HEK293 (cell line): ENCODE results near the gene IL9.

Experiments
- KLF1 ChIP-seq: fragments of 450-650 bp; formaldehyde crosslinking; IDR thresholded peaks from 2 replicates; pipeline ENCODE4 v1.5.1; 2016; ENCODE audit warnings: missing biosample characterization, missing genetic modification characterization
- KLF8 ChIP-seq: fragments of 450-650 bp; formaldehyde crosslinking; IDR thresholded peaks from 2 replicates; pipeline ENCODE4 v1.5.1; 2016; ENCODE audit warnings: missing biosample characterization, missing genetic modification characterization
- SP2 ChIP-seq: fragments of 450-650 bp; formaldehyde crosslinking; IDR thresholded peaks from 2 replicates; pipeline ENCODE4 v1.5.1; 2016; ENCODE audit warnings: missing biosample characterization, missing genetic modification characterization
- SP7 ChIP-seq: fragments of 450-650 bp; formaldehyde crosslinking; IDR thresholded peaks from 2 replicates; pipeline ENCODE4 v1.5.1; 2016; ENCODE audit warnings: missing biosample characterization, missing genetic modification characterization
- ZBTB17 ChIP-seq: fragments of 450-650 bp; formaldehyde crosslinking; IDR thresholded peaks from 2 replicates; pipeline ENCODE4 v1.5.1; 2016; ENCODE audit warnings: missing biosample characterization, missing genetic modification characterization
- ZEB2 ChIP-seq: fragments of 450-650 bp; formaldehyde crosslinking; IDR thresholded peaks from 2 replicates; pipeline ENCODE4 v1.5.1; 2016; ENCODE audit warnings: missing biosample characterization, missing genetic modification characterization
- ZNF2 ChIP-seq: fragments of 450-650 bp; formaldehyde crosslinking; IDR thresholded peaks from 2 replicates; pipeline ENCODE4 v1.5.1; 2016; ENCODE audit warnings: missing biosample characterization, missing genetic modification characterization
- ZNF266 ChIP-seq: fragments of 450-650 bp; formaldehyde crosslinking; IDR thresholded peaks from 2 replicates; pipeline ENCODE4 v1.5.1; 2016; ENCODE audit warnings: missing biosample characterization, missing genetic modification characterization, low read depth
- ZNF324 ChIP-seq: fragments of 450-650 bp; formaldehyde crosslinking; IDR thresholded peaks from 2 replicates; pipeline ENCODE4 v1.5.1; 2016; ENCODE audit warnings: missing biosample characterization, missing genetic modification characterization
- ZNF391 ChIP-seq: fragments of 450-650 bp; formaldehyde crosslinking; IDR thresholded peaks from 2 replicates; pipeline ENCODE4 v1.5.1; 2016; ENCODE audit warnings: low read depth, missing biosample characterization, missing genetic modification characterization, borderline replicate concordance
- ZNF501 ChIP-seq: fragments of 450-650 bp; formaldehyde crosslinking; IDR thresholded peaks from 2 replicates; pipeline ENCODE4 v1.5.1; 2016; ENCODE audit warnings: missing biosample characterization, missing genetic modification characterization
- ZNF560 ChIP-seq: fragments of 450-650 bp; formaldehyde crosslinking; IDR thresholded peaks from 2 replicates; pipeline ENCODE4 v1.5.1; 2017; ENCODE audit warnings: missing biosample characterization, missing genetic modification characterization, borderline replicate concordance
- ZNF610 ChIP-seq: fragments of 450-650 bp; formaldehyde crosslinking; IDR thresholded peaks from 2 replicates; pipeline ENCODE4 v1.5.1; 2016; ENCODE audit warnings: missing biosample characterization, missing genetic modification characterization, borderline replicate concordance
- ZNF677 ChIP-seq: fragments of 450-650 bp; IDR thresholded peaks from 2 replicates; pipeline ENCODE4 v1.5.0; 2018; ENCODE audit warnings: missing biosample characterization, mild to moderate bottlenecking, missing genetic modification characterization, moderate library complexity
- ZNF707 ChIP-seq: fragments of 450-650 bp; formaldehyde crosslinking; IDR thresholded peaks from 2 replicates; pipeline ENCODE4 v1.5.1; 2016; ENCODE audit warnings: missing biosample characterization, missing genetic modification characterization
- ZNF76 ChIP-seq: fragments of 450-650 bp; formaldehyde crosslinking; IDR thresholded peaks from 2 replicates; pipeline ENCODE4; 2016; ENCODE audit warnings: low read depth, missing biosample characterization, missing genetic modification characterization, borderline replicate concordance
- ZSCAN30 ChIP-seq: fragments of 450-650 bp; IDR thresholded peaks from 2 replicates; pipeline ENCODE4 v1.5.1; 2018; ENCODE audit warnings: missing biosample characterization, mild to moderate bottlenecking, missing genetic modification characterization, moderate library complexity
- TF ChIP-seq, protein P1 (sequence below): fragments of 450-650 bp; formaldehyde crosslinking; IDR thresholded peaks from 2 replicates; pipeline ENCODE4 v1.5.1; 2016; ENCODE audit warnings: missing biosample characterization, missing genetic modification characterization
- TF ChIP-seq, protein P2 (sequence below): fragments of 450-650 bp; formaldehyde crosslinking; IDR thresholded peaks from 2 replicates; pipeline ENCODE4 v1.5.0; 2017; ENCODE audit warnings: missing biosample characterization, missing genetic modification characterization, borderline replicate concordance
- TF ChIP-seq, protein P3 (sequence below): fragments of 450-650 bp; formaldehyde crosslinking; IDR thresholded peaks from 2 replicates; pipeline ENCODE4 v1.5.1; 2017; ENCODE audit warnings: missing biosample characterization, missing genetic modification characterization
- TF ChIP-seq, protein P4 (sequence below): fragments of 450-650 bp; formaldehyde crosslinking; IDR thresholded peaks from 2 replicates; pipeline ENCODE4 v1.5.1; 2017; ENCODE audit warnings: missing biosample characterization, mild to moderate bottlenecking, missing genetic modification characterization, moderate library complexity

IL9 gene

GRCh38 chr5:135930029-135930948, 34.6 kb upstream of the IL9 start (continued):
- TF ChIP-seq ZNF677 (0 out of 2 replicates have a peak, but pooled peaks have one; percentile 13), KLF8 (tag by site-specific recombination) (peak; percentile 75; the same call in 1 of the 2 replicates), ZNF560 (tag by site-specific recombination) (no peak), ZNF2 (tag by site-specific recombination) (no peak), SP7 (tag by site-specific recombination) (no peak), KLF1 (tag by site-specific recombination) (peak; percentile 88), ZNF707 (tag by site-specific recombination) (no peak), ZNF266 (tag by site-specific recombination) (no peak), ZSCAN30 (tag by site-specific recombination) (peak; percentile 81; the same call in 1 of the 2 replicates), ZNF610 (peak; percentile 87; the same call in 1 of the 2 replicates), ZEB2 (tag by site-specific recombination) (peak; percentile 38; the same call in 1 of the 2 replicates), ZNF501 (tag by site-specific recombination) (peak; percentile 53; the same call in 1 of the 2 replicates), ZBTB17 (tag by site-specific recombination) (peak; percentile 67), ZNF391 (no peak), ZNF76 (tag by site-specific recombination) (peak; percentile 19; the same call in 1 of the 2 replicates), SP2 (tag by site-specific recombination) (peak; percentile 28; the same call in 1 of the 2 replicates), ZNF324 (tag by site-specific recombination) (no peak)
- TF ChIP-seq, protein P1, sequence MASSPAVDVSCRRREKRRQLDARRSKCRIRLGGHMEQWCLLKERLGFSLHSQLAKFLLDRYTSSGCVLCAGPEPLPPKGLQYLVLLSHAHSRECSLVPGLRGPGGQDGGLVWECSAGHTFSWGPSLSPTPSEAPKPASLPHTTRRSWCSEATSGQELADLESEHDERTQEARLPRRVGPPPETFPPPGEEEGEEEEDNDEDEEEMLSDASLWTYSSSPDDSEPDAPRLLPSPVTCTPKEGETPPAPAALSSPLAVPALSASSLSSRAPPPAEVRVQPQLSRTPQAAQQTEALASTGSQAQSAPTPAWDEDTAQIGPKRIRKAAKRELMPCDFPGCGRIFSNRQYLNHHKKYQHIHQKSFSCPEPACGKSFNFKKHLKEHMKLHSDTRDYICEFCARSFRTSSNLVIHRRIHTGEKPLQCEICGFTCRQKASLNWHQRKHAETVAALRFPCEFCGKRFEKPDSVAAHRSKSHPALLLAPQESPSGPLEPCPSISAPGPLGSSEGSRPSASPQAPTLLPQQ (tag by site-specific recombination), result peak; percentile 76; the same call in 1 of the 2 replicates
- TF ChIP-seq, protein P2, sequence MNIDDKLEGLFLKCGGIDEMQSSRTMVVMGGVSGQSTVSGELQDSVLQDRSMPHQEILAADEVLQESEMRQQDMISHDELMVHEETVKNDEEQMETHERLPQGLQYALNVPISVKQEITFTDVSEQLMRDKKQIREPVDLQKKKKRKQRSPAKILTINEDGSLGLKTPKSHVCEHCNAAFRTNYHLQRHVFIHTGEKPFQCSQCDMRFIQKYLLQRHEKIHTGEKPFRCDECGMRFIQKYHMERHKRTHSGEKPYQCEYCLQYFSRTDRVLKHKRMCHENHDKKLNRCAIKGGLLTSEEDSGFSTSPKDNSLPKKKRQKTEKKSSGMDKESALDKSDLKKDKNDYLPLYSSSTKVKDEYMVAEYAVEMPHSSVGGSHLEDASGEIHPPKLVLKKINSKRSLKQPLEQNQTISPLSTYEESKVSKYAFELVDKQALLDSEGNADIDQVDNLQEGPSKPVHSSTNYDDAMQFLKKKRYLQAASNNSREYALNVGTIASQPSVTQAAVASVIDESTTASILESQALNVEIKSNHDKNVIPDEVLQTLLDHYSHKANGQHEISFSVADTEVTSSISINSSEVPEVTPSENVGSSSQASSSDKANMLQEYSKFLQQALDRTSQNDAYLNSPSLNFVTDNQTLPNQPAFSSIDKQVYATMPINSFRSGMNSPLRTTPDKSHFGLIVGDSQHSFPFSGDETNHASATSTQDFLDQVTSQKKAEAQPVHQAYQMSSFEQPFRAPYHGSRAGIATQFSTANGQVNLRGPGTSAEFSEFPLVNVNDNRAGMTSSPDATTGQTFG (tag by site-specific recombination), result no peak
- TF ChIP-seq, protein P3, sequence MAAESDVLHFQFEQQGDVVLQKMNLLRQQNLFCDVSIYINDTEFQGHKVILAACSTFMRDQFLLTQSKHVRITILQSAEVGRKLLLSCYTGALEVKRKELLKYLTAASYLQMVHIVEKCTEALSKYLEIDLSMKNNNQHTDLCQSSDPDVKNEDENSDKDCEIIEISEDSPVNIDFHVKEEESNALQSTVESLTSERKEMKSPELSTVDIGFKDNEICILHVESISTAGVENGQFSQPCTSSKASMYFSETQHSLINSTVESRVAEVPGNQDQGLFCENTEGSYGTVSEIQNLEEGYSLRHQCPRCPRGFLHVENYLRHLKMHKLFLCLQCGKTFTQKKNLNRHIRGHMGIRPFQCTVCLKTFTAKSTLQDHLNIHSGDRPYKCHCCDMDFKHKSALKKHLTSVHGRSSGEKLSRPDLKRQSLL (tag by site-specific recombination), result 0 out of 2 replicates have a peak, but pooled peaks have one; percentile 40
- TF ChIP-seq, protein P4, sequence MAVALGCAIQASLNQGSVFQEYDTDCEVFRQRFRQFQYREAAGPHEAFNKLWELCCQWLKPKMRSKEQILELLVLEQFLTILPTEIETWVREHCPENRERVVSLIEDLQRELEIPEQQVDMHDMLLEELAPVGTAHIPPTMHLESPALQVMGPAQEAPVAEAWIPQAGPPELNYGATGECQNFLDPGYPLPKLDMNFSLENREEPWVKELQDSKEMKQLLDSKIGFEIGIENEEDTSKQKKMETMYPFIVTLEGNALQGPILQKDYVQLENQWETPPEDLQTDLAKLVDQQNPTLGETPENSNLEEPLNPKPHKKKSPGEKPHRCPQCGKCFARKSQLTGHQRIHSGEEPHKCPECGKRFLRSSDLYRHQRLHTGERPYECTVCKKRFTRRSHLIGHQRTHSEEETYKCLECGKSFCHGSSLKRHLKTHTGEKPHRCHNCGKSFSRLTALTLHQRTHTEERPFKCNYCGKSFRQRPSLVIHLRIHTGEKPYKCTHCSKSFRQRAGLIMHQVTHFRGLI (tag by site-specific recombination), result no peak
